ENCODE results near the gene FAM209A. TPM values are rescaled to one million over a fixed set of nuclear protein-coding genes. Genes with fewer than 3 reads are reported as not detected.

FAM209A gene
- polyA plus RNA-seq, 3 donors, result 0.19 to 3.6 TPM; not detected in 1

GRCh38 chr20:56537997-56538396, 13.5 kb downstream of the FAM209A start:
- no peaks in the 10 kb centered on the region for H4K20me1 ChIP-seq (ENCODE audit: insufficient read depth, low read length)
- no peak overlapping the region for H3K4me2 ChIP-seq (replicated peaks; ENCODE audit: extremely low read depth, low read length, poor library complexity, severe bottlenecking)
- H3K27me3 Mint-ChIP-seq (ENCODE audit: low read depth in 3 of 3), result peaks cover 0 to 11% (median 2%) of the 10 kb centered on the region in 3 donors
- no peak for DNase-seq
- no peak for TF ChIP-seq CTCF (IDR thresholded peaks at IDR 0.05)
- H3K4me3 Mint-ChIP-seq, result no peak overlapping the region
- no peaks in the 10 kb centered on the region for H3K4me1 Mint-ChIP-seq
- no peaks in the 10 kb centered on the region for H3K9me3 ChIP-seq (replicated peaks in 1 of 2; ENCODE audit: control insufficient read depth in 1 of 2, insufficient read depth in 1 of 2, low read length in 2 of 2)
- H3K4me1 ChIP-seq (ENCODE audit: control insufficient read depth in 1 of 2, insufficient read depth in 2 of 2, low read length in 2 of 2), result no peaks in the 10 kb centered on the region
- no peak overlapping the region for H3K27ac Mint-ChIP-seq
- H3K79me2 ChIP-seq (ENCODE audit: insufficient read depth, low read length), result no peaks in the 10 kb centered on the region
- no peaks in the 10 kb centered on the region for H3K27me3 ChIP-seq (ENCODE audit: control insufficient read depth in 2 of 2, insufficient read depth in 2 of 2, low read length in 2 of 2)
- H3K36me3 Mint-ChIP-seq, result no peaks in the 10 kb centered on the region
- intact Hi-C loops (cut with micrococcal nuclease), result no loop called here
- no peak overlapping the region for H2AFZ ChIP-seq (ENCODE audit: insufficient read depth, low read depth, low read length, poor library complexity, severe bottlenecking)
- H3K36me3 ChIP-seq (replicated peaks in 1 of 2; ENCODE audit: control insufficient read depth in 1 of 2, insufficient read depth in 2 of 2, low read length in 2 of 2), result no peaks in the 10 kb centered on the region
- H3K9ac ChIP-seq (ENCODE audit: insufficient read depth, low read length, poor library complexity, severe bottlenecking), result no peak overlapping the region
- no peak overlapping the region for H3K27ac ChIP-seq (ENCODE audit: low read depth in 1 of 2, low read length in 2 of 2)
- H3K9me3 Mint-ChIP-seq, result no peaks in the 10 kb centered on the region
- H3K4me3 ChIP-seq (replicated peaks in 1 of 3; ENCODE audit: low read depth in 2 of 3, low read length in 3 of 3), result no peak overlapping the region
- WGBS (ENCODE audit: insufficient coverage), result 75% methylated on average over 2 of the region's 3 CpGs

- intact Hi-C loops (cut with micrococcal nuclease), result no loop called here
- no peak for DNase-seq
- Mint-ChIP-seq H3K36me3 (no peaks in the 10 kb centered on the region), H3K27me3 (ENCODE audit: low read depth in 3 of 3) (peaks cover 0 to 11% (median 7%) of the 10 kb centered on the region in 3 donors), H3K27ac (no peak overlapping the region), H3K4me1 (no peaks in the 10 kb centered on the region), H3K4me3 (no peak overlapping the region), H3K9me3 (peaks cover 0 to 2% (median 0%) of the 10 kb centered on the region in 7 donors)
- TF ChIP-seq CTCF (IDR thresholded peaks at IDR 0.05), result no peak
- Histone ChIP-seq H3K9ac (ENCODE audit: insufficient read depth, low read length, poor library complexity, severe bottlenecking) (no peak overlapping the region), H4K20me1 (ENCODE audit: insufficient read depth, low read length) (no peaks in the 10 kb centered on the region), H3K27ac (ENCODE audit: low read depth in 1 of 2, low read length in 2 of 2) (no peak overlapping the region), H3K9me3 (replicated peaks in 1 of 2; ENCODE audit: control insufficient read depth in 1 of 2, insufficient read depth in 1 of 2, low read length in 2 of 2) (no peaks in the 10 kb centered on the region), H2AFZ (ENCODE audit: insufficient read depth, low read depth, low read length, poor library complexity, severe bottlenecking) (no peak overlapping the region), H3K27me3 (ENCODE audit: control insufficient read depth in 2 of 2, insufficient read depth in 2 of 2, low read length in 2 of 2) (no peaks in the 10 kb centered on the region), H3K4me1 (ENCODE audit: control insufficient read depth in 1 of 2, insufficient read depth in 2 of 2, low read length in 2 of 2) (no peaks in the 10 kb centered on the region), H3K79me2 (ENCODE audit: insufficient read depth, low read length) (no peaks in the 10 kb centered on the region), H3K4me3 (replicated peaks in 1 of 3; ENCODE audit: low read depth in 2 of 3, low read length in 3 of 3) (no peak overlapping the region), H3K4me2 (replicated peaks; ENCODE audit: extremely low read depth, low read length, poor library complexity, severe bottlenecking) (no peak overlapping the region), H3K36me3 (replicated peaks in 1 of 2; ENCODE audit: control insufficient read depth in 1 of 2, insufficient read depth in 2 of 2, low read length in 2 of 2) (no peaks in the 10 kb centered on the region)
- 92% methylated on average over 6 of the region's 6 CpGs for WGBS (ENCODE audit: insufficient coverage)
Observed at GRCh38 chr20:56540415-56540814, 15.9 kb downstream of the FAM209A start.

Data from CD14-positive monocyte (primary cell).